GM03348 (cell line): ENCODE data around the gene TIGAR.

Experiments used
- DNase-seq: peaks from one replicate; pipeline ENCODE4 v3.0.0; 2012; ENCODE audit warnings: low spot score

Gene TIGAR

DNA sequence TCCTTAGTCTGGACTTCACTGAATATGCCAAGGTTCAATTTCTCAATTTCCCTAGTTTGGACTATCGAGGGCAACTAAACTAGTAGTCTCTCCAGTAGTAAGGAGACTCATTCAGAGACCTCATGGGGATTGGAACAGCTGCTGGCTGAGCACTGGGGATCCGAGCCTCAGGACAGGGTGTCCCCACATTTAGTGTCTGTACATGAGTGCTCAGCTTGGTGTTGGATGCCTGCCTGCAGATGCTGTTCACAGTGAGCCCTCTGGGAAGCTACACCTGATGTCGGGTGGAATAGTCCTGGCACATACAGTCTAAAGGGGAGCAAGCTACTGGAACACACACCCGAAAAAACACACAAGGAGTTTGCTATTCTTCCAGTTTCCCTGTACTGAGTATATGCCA lies 59.3 kb downstream of the TIGAR start:
- no peak for DNase-seq

DNA sequence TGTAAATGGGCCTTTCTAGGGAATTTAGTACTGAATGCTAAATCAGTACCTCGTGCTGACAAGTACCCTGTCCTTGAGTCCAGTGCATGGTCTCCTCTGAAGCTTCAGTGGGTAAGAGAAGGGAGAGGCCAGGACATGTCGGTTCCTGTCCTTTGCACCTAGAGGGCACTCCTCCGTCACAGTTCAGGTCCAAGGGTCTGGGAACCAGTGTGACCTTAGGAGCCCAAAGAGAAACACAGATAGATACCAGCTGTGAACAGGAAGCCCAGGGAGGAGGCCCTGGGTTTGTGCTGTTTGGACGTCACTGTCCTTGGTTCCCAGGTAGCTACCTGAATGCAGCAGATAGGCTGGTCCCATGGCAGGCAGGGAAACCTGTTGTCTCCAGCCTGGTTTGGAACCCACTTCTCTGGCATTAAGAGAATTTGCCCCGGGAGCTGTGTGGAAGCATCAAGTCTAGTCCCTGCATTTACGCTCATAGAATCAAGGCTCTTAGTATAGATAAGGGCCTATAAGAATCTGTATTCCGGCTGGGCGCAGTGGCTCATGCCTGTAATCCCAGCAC lies 62.4 kb downstream of the TIGAR start:
- no peak for DNase-seq

DNA sequence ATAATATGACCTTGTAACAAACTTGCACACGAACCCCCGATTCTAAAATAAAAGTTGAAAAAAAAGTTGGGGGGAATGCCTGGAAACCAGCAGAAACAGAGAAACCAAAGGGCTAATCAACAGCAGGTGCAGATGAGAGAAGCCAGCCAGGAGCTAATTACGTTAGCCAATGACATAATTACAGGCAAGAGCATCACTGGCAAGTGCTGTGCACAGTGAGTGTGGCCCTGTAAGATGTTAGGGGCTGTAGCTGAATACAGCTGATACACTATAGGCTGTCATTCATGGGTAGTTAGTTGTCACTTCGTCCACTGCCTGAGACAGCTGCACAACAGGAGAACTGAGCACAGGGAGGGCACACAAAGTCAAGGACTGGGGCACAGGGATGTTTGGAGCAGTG lies 65.8 kb downstream of the TIGAR start:
- DNase-seq: no peak

- DNase-seq: no peak
Observed at GRCh38 chr12:4387607-4388006, 66.6 kb downstream of the TIGAR start.

DNA sequence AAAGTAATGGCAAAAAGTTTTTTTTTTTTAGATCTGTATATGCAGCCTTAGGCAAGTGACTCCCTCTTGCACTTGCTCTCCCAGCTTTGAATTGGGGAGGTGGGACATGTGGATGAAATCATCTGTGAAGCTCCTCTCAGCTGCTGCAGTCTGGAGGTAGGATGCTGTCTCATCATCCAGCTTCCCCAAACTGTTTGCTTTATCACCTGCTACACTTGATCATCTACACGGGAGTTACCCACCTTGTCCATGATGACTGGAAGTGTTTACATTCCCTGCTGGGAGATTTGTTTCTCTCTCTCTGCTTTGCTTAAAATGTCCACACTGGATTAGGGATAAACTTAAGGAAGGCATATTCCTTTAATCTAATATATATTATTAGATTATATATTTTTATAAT lies 67.0 kb downstream of the TIGAR start:
- DNase-seq: no peak

DNA sequence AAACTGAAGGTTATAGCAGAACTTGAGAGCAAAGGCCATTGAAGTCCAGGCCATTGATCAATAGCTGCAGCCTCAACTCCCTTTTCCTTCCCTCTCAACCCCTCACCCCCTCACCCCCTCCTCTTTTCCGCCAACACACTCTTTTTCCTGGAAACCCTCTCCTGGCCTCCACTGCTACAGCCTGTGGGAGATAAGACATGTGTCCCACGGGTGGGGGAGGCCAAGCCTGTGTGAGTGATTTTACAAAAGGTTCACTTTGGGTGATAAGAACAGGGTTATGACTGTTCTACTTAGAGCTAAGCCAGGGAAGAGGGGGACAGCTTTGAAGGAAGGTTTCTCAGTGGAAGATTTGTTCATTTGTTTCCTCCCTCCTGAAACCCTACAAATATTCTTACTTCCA lies 67.6 kb downstream of the TIGAR start:
- no peak for DNase-seq

DNA sequence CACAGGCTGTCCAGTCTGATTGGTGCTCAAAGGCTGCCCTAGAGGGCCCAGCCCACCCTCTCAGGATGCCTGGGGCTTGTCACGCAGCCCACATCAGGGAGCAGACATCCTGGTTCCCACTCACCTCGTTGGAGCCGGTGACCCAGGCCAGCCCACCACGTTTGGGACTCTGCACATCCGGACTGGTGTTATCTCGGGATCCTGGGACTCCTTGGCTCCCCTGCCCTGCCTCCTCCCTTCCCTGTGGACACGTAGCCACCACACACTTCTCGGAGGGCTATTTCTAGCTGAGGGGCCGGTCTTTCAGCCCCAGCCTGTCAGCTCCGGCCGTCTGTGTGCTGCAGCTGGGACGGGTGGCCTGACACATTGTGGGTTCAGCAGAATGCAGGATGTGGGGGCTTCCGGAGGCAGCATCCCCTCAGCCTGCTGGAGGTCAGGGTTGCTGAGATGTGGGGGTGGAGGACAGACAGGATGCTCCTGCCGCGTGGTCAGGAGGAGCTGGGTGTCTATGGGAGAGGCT lies 71.3 kb downstream of the TIGAR start:
- no peak for DNase-seq

GRCh38 chr12:4393211-4393610 lies 72.2 kb downstream of the TIGAR start:
- no peak for DNase-seq

- no peak for DNase-seq
Observed at GRCh38 chr12:4395818-4396217, 74.8 kb downstream of the TIGAR start.

DNA sequence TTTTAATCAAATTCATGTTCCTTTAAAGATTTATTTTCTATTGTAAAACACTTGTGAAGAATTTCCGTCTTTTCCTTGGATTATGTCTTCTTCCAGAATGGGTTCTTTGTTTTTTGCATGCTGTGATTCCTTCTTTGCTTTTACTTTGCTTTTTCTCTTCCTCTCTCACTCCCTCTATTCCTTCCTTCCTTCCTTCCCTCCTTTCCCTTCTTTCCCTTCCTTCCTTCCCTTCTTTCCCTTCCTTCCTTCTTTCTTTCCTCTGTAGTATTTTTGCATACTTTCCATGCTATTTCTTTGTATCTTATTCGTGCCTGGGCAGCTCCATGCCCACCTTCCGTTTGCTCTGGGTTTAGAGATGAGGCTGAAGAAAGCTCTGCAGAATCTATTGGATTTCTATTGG lies 80.1 kb downstream of the TIGAR start:
- no peak for DNase-seq

DNA sequence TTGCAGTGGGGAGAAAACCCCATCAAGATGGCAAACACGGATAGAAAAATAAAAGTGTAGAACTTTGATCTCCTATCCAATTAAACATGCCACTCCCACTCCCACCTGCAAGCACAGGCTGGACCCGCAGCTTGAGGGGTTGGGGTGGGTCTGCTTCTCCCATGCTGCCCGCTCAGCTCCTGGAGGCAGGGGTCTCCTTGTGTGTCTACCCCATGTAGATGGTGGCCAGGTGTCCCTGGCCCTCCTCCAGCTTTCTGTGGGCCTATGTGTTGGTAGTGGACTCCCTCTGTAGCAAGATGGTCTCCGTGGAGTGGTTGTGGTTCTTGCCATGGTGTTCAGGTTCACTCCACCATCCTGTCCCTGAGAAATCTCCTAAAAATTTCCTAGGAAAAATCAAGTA lies 82.0 kb downstream of the TIGAR start:
- DNase-seq: no peak
